Cardiac muscle cell (in vitro differentiated cells and primary cell): ENCODE measurements around the gene GATAD2A. TPM values are rescaled to one million over a fixed set of nuclear protein-coding genes. Genes with fewer than 3 reads are reported as not detected.

Experiments used
- DNase-seq, 2 donors: peaks; one replicate each; pipeline versions ENCODE4 v3.0.0 to v3.0.0-alpha.2; 2010 to 2017; ENCODE audit warnings: low read depth in 1 of 2, low spot score in 1 of 2
- H3K27ac ChIP-seq: fragments of 200-600 bp; sonication (generic); 2 replicates; pipeline ENCODE4 v1.5.1; 2016
- H3K27me3 ChIP-seq: fragments of 200-600 bp; sonication (generic); 2 replicates; pipeline ENCODE4 v1.6.0; 2016; ENCODE audit warnings: control low read depth
- H3K36me3 ChIP-seq: fragments of 200-600 bp; sonication (generic); 2 replicates; pipeline ENCODE4 v1.5.1; 2016; ENCODE audit warnings: control low read depth
- H3K4me1 ChIP-seq: fragments of 200-600 bp; sonication (generic); 2 replicates; pipeline ENCODE4 v1.8.1; 2017; ENCODE audit warnings: low read depth, mild to moderate bottlenecking, mixed run types
- H3K4me3 ChIP-seq: fragments of 200-600 bp; sonication (generic); 2 replicates; pipeline ENCODE4 v1.5.1; 2016; ENCODE audit warnings: mild to moderate bottlenecking
- H3K9me3 ChIP-seq: fragments of 200-600 bp; sonication (generic); 2 replicates; pipeline ENCODE4 v1.5.1; 2017; ENCODE audit warnings: low read depth, mild to moderate bottlenecking, control low read depth
- CTCF ChIP-seq: IDR thresholded peaks from 2 replicates; pipeline ENCODE4 v1.5.1; 2012; ENCODE audit warnings: low read depth, mild to moderate bottlenecking, low read length
- polyA plus RNA-seq: library from polyadenylated mRNA; unstranded; fragments of >200 nt; fragmentation: Nextera tagmentation; extraction: Ambion mirVana; gene quantifications from 2 replicates; pipeline ENCODE4 v1.2.1, GENCODE V29; 2016
- total RNA-seq: library from RNA; depleted of rRNA; stranded (reverse); fragments of >200 nt; gene quantifications from 2 replicates; pipeline ENCODE4 v1.2.3, GENCODE V29; 2016

The GATAD2A gene
- total and polyA plus RNA-seq, 2 experiments from 2014 or later: 32.3 to 98.3 TPM

DNA sequence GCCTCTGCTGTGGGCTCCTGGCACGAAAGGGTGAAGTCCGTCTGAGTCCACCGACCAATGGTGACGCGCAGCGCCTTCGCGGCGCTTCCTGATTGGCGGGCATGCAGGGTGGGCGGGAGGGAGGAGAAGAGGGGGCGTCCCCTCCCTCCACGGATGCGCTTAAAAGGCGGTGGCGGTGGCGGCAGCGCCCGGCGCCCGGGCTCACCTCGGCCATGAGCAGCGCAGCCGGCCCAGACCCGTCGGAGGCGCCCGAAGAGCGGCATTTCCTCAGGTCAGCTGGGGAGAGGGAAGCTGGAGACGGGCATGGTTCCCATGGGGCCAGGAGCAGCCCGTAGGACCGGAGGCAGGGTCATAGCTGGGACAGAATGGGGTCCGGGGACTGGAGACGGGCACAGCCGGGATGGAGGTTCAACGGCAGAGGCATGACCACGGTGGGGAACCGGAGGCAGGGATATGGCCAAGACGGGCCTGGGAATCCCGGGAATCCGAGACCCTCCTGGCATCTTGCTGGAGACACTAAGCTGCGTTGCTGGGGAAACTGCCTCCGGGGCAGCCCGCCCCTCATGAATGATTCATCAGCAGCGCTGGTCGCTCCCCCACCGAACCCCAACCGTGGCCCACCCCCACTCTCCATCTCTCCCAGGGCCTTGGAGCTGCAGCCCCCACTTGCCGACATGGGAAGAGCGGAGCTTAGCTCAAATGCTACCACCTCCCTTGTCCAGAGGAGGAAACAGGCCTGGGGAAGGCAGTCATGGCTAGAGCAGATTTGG, 123.4 kb downstream of the GATAD2A start, which contains the start of gene YJEFN3:
Gene YJEFN3 (plus strand): TSS at position 191 of the 770 bp plus-strand sequence. CDS start 22 bp downstream, at position 213.
- H3K27me3 ChIP-seq: no peaks in the 10 kb centered on the region
- no peak for TF ChIP-seq CTCF
- peaks cover 3% of the 10 kb centered on the region for H3K36me3 ChIP-seq
- H3K9me3 ChIP-seq: no peaks in the 10 kb centered on the region
- DNase-seq: peak in 1 of 2 donors; percentile 58
- peaks cover 11% of the 10 kb centered on the region for H3K4me1 ChIP-seq
- H3K4me3 ChIP-seq: no peak within 1 kb of the TSS
- no peak within 1 kb of the TSS for H3K27ac ChIP-seq

- Histone ChIP-seq H3K4me3 (no peak overlapping the region), H3K27me3 (no peaks in the 10 kb centered on the region), H3K27ac (no peak overlapping the region), H3K36me3 (peaks cover 3% of the 10 kb centered on the region), H3K9me3 (no peaks in the 10 kb centered on the region), H3K4me1 (peaks cover 11% of the 10 kb centered on the region)
- no peak for TF ChIP-seq CTCF
- no peak for DNase-seq
These were observed 124.4 kb downstream of the GATAD2A start for GRCh38 chr19:19529783-19530422.

GRCh38 chr19:19530423-19530804, 124.9 kb downstream of the GATAD2A start:
- no peak for TF ChIP-seq CTCF
- Histone ChIP-seq H3K9me3 (no peaks in the 10 kb centered on the region), H3K27ac (no peak overlapping the region), H3K4me3 (no peak overlapping the region), H3K4me1 (peaks cover 6% of the 10 kb centered on the region), H3K27me3 (no peaks in the 10 kb centered on the region), H3K36me3 (peaks cover 3% of the 10 kb centered on the region)
- DNase-seq: peak in 1 of 2 donors; percentile 34

DNA sequence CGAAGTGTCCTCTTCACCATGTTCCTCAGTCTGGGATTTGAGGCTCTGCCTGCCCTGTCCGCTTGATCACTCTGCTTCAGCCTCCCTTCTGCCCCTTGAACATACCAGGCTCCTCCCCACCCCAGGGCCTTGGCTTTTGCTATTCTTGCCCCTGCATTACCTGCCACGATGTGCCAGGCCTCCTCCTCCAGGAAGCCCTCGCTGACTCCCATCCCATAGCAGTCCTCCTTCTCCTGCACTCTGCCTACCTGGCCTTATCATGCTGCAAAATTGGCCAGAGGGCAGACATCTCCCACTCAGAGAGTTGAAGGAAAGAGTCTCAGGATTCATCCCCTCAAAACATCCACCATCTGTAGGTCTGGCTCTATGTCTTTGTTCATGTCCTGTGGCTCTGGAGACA, 125.4 kb downstream of the GATAD2A start:
- no peak for TF ChIP-seq CTCF
- Histone ChIP-seq H3K27ac (no peak overlapping the region), H3K9me3 (no peaks in the 10 kb centered on the region), H3K36me3 (peaks cover 3% of the 10 kb centered on the region), H3K27me3 (no peaks in the 10 kb centered on the region), H3K4me3 (no peak overlapping the region), H3K4me1 (peaks cover 4% of the 10 kb centered on the region)
- DNase-seq: no peak

GRCh38 chr19:19531951-19532805, 126.7 kb downstream of the GATAD2A start:
- TF ChIP-seq CTCF: peak; percentile 96
- Histone ChIP-seq H3K36me3 (peaks cover 3% of the 10 kb centered on the region), H3K9me3 (no peaks in the 10 kb centered on the region), H3K4me1 (no peaks in the 10 kb centered on the region), H3K4me3 (no peak overlapping the region), H3K27me3 (no peaks in the 10 kb centered on the region), H3K27ac (no peak overlapping the region)
- peak; percentile 73 to 87 for DNase-seq
